Right forelimb (tissue), 1 donor: ENCODE measurements around the gene NUDT14.
A peak's percentile ranks its signal among the peaks of the same experiment; 100 is the strongest.

Experiments used
- DNase-seq: peaks from one replicate; pipeline ENCODE4 v3.0.0-alpha.2; 2018

The NUDT14 gene

DNA sequence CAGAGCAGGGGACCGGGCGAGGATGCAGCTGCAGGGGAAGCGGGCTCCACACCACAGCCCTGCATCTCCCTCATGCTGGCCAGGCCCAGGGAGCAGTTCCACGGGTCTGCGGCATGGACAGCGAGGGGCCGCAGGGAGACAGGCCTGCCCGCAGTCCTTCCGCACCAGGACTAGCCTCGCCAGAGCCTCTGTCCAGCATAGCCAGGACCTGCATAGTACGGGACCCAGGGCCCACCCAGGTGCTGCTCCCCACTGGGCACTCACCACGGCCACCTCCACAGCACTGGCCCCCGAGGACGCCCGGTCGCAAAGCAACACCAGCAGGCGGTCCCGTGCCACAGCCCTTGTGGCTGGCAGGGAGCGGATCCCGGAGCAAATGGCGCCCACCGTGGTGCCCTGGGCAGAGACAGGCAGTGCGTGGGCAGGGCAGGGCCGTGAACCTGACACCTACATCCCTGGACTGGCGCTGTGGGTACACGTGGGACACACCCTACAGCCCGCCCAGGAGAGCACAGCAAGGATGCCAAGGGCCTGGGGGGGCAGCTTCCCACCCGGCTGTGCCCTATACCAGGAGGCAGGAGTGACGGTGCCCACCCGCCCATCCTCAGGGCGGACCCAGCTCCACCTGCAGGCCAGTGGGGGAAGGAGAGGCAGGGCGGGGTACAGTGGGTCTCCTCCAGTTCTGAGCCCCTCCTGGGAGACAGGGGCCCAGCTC is 36.3 kb downstream of the NUDT14 start:
- DNase-seq = peak; percentile 30

DNA sequence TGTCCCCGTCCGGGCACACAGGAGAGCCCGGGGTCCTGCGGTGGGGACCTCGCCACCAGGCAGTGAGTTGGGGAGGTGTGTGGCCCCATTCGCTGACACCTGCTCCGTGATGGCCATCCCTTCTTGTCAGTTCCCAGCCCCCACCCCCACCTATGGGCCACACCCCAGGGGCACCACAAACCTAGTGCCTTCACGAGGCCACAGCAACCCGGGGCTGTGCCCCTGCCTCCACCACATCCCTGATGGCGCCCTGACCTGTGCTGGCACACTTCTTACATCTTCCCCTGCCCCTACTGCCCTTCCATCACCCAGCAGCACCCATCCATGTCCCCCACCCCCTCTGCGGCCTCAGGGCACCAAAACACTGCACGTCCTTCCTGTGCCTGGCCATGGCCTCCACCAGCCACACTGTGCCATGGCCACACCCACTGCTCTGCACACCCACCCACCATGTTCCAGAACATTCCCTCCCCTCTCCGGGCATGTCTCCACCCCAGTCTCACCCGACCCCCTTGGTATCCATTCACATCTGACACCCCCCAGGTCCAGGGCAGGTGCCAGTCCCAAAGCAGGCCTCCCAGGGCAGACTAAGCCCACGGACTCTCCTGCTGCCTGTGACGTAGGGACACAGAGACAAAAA is 37.0 kb downstream of the NUDT14 start:
- peak; percentile 30 for DNase-seq

- peak; percentile 39 for DNase-seq
These were observed 37.6 kb downstream of the NUDT14 start for GRCh38 chr14:105143451-105144025.

- peak; percentile 24 for DNase-seq
These were observed 38.3 kb downstream of the NUDT14 start for GRCh38 chr14:105142651-105143450.

DNA sequence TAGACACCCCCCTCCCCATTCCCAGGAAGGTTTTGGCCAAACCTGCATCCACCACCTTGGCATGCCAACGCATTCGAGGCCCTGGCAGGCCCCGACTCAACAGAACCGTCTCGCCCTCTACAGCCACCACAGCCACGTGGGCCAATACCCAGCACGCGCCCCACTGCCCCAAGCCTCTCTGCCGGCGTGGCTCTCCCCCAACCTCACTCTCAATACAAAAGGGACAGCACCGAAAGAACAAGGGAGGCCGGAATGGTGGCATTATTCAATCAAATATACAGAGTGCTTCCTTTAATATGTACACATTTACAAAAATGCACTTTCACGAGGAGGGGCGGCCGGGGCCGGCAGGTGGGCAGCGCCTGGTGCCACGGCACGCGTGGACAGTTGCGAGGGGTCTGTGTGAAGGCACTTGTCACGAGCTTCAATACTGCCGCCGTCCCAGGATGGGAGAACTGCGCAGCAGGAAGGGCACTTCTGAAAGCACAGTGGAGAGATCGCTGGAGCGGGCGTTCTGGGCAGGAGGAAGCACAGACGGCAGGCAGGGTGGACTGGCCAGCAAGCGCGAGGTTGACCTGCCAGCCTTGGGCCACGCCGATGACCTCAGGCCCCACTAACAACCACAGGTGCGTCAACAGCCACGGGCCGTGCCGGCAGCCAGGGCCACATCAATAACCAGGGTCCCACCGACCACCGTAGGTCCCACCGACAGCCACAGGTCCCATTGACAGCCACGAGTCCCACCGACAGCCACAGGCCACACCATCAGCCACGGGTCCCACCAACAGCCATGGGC is 39.4 kb downstream of the NUDT14 start:
- DNase-seq = peak; percentile 16

GRCh38 chr14:105141026-105141425 is 40.1 kb downstream of the NUDT14 start:
- peak; percentile 17 for DNase-seq

- no peak for DNase-seq
These were observed 40.5 kb downstream of the NUDT14 start for GRCh38 chr14:105140581-105140980.

GRCh38 chr14:105139831-105140239 is 41.3 kb downstream of the NUDT14 start:
- DNase-seq = no peak

DNA sequence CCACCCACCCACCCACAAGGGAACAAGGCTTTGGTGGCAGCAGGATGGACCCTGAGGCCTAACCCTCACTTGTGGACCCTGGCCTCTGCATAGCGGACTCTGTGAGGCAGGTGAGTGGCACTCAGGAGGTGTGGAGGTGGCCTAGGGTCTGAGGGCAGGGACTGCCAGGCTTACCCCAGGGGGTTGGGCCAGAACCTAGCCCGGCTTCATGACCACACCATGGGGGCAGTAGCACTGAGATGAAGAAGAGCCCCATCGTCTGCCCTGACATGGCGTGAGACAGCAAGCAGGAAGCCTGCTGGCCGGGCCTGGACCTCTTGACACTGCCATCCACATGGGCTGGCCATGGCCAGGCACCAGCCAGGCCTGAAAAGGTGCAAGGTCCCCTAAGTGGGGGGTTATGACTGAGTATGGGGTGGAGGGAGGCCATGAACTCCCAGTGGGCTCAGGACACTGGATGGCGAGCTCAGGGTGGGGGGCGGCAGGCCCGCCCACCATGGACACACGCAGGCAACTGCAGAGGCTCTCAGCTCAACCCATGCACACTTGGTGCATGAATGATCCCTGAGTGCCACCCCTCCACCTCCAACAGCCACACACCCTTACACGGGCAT is 41.8 kb downstream of the NUDT14 start:
- DNase-seq = peak; percentile 7

GRCh38 chr14:105138551-105139111 is 42.5 kb downstream of the NUDT14 start:
- peak; percentile 35 for DNase-seq

DNA sequence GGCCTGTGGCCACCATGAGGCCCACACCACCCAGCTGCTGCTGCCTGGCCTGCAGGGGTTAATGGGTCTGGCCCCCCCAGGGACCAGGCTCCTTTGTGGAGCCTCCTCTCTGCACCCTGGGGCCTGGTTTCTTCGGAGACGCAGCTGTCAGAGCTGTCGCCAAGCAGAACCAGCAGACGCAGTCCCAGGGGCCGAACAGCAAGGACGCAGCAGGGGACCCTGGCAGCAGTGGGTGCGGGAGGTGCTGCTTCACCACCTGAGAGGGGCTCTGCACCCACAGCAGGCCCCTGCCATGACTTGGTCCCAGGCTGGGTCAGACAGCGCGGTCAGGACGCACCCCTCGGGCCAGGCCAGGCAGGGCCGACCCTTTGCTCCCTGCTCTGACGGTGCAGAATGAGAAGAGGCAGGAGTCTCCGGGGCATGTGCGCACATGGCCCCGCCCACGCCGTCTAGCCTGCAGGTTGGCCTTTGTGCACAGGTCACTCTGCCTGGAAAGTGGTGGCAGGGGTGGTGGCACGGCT is 43.0 kb downstream of the NUDT14 start:
- peak; percentile 37 for DNase-seq

DNA sequence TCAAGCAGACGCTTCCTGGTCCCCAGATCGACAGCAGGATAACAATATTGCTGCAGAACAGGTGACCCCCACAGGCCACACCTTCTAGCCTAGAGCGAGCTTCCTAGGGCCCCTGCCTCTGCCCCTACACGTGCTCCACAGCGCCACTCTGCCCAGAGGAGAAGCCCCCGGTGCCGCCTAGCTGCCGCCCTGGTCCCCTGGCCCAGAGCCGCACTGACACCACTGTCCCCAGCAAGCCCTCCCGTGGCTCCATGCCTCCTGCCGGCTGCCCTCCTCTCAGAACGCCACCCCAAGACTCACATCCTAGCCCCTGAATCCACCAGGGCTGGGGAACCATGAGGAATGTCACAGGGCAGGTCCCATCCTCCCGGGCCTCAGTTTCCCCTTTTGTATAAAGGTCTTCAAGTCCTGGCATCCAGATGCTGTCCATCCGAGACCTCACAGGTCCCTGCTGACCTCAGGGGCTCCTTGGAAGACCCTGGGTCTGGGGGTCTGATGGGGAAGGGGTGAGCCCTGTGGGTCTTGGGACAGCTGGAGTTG is 43.6 kb downstream of the NUDT14 start:
- peak; percentile 39 for DNase-seq

DNA sequence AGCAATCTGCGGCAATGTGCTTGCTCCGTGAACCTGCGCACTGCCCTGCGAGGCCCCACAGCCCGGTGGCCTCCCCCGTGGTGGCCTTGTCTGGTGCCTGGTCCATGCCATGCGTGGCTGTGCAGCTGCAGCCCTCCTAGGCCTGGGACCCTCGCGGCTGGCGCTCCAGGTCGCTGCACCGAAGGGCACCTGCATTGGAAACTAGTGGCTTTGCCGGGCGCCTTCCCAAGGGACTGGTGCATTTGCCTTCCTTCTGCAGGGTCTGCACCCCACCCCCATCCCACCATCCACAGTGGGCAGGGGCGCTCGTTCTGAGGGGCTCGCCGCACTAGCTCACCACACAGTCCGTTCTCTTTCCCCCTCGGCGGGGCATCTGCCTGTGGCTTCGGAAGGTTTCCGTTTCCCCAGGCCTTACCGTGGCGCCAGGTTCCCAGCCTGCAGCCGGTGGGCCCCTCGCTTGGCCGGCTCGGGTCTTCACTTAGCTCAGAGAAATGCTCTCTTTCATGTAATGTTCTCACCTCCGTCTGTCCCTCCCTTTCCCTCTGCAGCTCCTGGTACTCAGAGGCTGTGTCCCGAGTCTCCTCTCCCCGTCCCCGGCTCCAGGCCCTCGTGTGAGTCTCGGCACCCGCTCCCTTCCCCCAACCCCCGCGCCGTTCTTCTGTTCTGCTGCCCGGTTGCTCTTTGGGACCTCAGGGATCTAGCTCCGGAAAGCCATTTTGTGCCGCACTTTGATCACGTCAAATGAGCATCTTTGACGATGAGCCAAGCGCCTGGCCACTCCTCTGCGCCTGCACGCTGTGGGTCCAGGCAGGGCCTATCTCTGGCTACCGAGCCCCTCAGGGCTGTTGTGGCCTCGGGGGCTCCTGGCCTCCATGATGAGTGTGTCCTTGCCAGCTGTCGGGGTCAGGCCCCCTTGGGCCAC is 44.5 kb downstream of the NUDT14 start:
- peak; percentile 34 for DNase-seq

GRCh38 chr14:105135700-105136395 is 45.3 kb downstream of the NUDT14 start:
- DNase-seq = peak; percentile 4

- peak; percentile 7 for DNase-seq
These were observed 48.0 kb downstream of the NUDT14 start for GRCh38 chr14:105132921-105133654.

DNA sequence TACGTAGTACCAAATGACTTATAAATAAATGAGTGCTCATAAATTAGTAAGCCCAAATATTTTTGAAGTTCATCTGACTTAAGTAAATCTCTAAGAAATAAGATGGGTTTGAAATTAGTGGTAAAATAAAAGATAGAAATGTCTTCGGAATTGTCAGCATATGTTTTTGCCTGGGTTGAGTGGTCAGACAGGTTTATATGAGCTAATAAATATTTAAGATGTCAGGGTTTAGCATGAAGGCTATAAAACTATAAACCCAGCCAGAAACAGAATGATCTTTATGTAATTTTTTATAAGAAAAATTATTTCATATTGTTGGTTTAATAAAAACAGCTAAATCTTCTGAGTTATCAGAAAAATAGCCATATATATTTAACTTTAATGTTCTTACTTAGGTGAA is 49.9 kb downstream of the NUDT14 start:
- DNase-seq = no peak

DNA sequence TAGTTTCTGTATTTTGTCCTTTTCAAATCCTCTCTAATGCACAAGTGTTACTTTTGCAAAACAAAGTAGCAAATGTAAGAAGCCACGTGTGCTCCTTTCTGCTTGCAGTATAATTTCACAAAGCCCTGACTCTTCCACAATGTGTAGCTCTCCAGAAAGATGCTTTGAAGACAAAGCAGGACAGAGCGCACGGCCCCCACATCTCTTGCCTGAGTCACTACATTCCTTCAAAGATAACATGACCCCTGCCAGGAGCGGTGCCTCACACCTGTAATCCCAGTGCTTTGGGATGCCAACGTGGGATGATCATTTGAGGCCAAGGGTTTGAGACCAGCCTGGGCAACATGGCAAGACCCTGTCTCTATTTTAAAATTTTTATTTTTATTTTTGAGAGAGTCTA is 53.1 kb downstream of the NUDT14 start:
- DNase-seq = peak; percentile 3

DNA sequence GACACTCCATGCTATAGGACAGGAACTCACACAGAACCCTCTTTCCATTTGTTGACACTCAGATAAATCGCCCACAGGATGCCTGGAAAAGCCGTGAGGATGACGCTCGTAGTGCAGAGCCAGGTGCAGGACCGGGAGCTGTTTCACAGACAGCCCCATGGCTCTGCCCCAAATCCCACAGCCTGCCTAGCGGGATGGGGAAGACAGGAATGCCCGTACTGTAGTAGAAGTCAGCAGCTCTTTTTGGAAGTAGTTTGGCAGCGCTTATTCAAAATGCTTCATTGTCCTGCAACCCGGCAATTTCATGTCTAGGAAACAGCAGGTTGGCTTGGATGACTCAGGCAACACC is 54.2 kb downstream of the NUDT14 start:
- peak; percentile 50 for DNase-seq
